Type B pancreatic cell (in vitro differentiated cells): ENCODE measurements around the gene RPS2. TPM values are rescaled to one million over a fixed set of nuclear protein-coding genes. Genes with fewer than 3 reads are reported as not detected.
"Not testable (repeated sequence)": the region's sequence is repeated elsewhere in the genome, so short reads cannot be mapped to it uniquely, and the experiment has no call there.

ENCODE experiments used
- DNase-seq: peaks from one replicate; pipeline ENCODE4 v3.0.0; 2021; ENCODE audit warnings: mixed read lengths; ENCODE audit not compliant: unreplicated experiment; ENCODE audit errors: extremely low spot score
- H3K27ac Mint-ChIP-seq: 2 replicates; pipeline ENCODE4 v1.8.0; 2021; ENCODE audit warnings: mild to moderate bottlenecking, mixed read lengths
- H3K27me3 Mint-ChIP-seq: 2 replicates; pipeline ENCODE4 v1.8.0; 2021; ENCODE audit warnings: mixed read lengths
- H3K36me3 Mint-ChIP-seq: 2 replicates; pipeline ENCODE4 v1.8.0; 2021; ENCODE audit warnings: mixed read lengths
- H3K4me1 Mint-ChIP-seq: one replicate; pipeline ENCODE4 v1.8.0; 2021; ENCODE audit warnings: mixed read lengths; ENCODE audit not compliant: unreplicated experiment
- H3K4me3 Mint-ChIP-seq: 2 replicates; pipeline ENCODE4 v1.8.0; 2021; ENCODE audit warnings: mild to moderate bottlenecking, mixed read lengths
- H3K9me3 Mint-ChIP-seq: 2 replicates; pipeline ENCODE4 v1.8.0; 2021; ENCODE audit warnings: mixed read lengths
- CTCF ChIP-seq: fragments of 200-600 bp; sonication (generic); conservative IDR thresholded peaks from 2 replicates; pipeline ENCODE4 v1.5.0; 2021; ENCODE audit warnings: antibody characterized with exemption, mild to moderate bottlenecking
- total RNA-seq: library from RNA; stranded (reverse); gene quantifications from 2 replicates; pipeline ENCODE4 v1.2.1, GENCODE V29; 2021; ENCODE audit warnings: low replicate concordance

The RPS2 gene
- total RNA-seq, 1 donor from 2014 or later, result 3,035 TPM

- peaks cover 22% of the 10 kb centered on the region for H3K4me1 Mint-ChIP-seq
- no peaks in the 10 kb centered on the region for H3K9me3 Mint-ChIP-seq
- no peak for DNase-seq
- no peaks in the 10 kb centered on the region for H3K27me3 Mint-ChIP-seq
- peak overlapping the region; percentile 94 for H3K4me3 Mint-ChIP-seq
- peak overlapping the region; percentile 96 for H3K27ac Mint-ChIP-seq
- no peak for TF ChIP-seq CTCF
- H3K36me3 Mint-ChIP-seq, result peaks cover 13% of the 10 kb centered on the region
Measured at GRCh38 chr16:1965396-1966001, 873 bp upstream of the RPS2 start.

- peaks cover 26% of the 10 kb centered on the region for H3K4me1 Mint-ChIP-seq
- no peak for DNase-seq
- peak overlapping the region; percentile 94 for H3K4me3 Mint-ChIP-seq
- H3K27ac Mint-ChIP-seq, result peak overlapping the region; percentile 96
- H3K27me3 Mint-ChIP-seq, result no peaks in the 10 kb centered on the region
- H3K36me3 Mint-ChIP-seq, result peaks cover 13% of the 10 kb centered on the region
- no peaks in the 10 kb centered on the region for H3K9me3 Mint-ChIP-seq
- no peak for TF ChIP-seq CTCF
Measured at GRCh38 chr16:1963806-1964505, 670 bp downstream of the RPS2 start.

GRCh38 chr16:1962161-1963153, 2.2 kb downstream of the RPS2 start:
- H3K27me3 Mint-ChIP-seq, DNase-seq, H3K9me3 Mint-ChIP-seq: not testable (repeated sequence)
- H3K36me3 Mint-ChIP-seq, result peaks cover 13% of the 10 kb centered on the region
- H3K4me1 Mint-ChIP-seq, result peaks cover 26% of the 10 kb centered on the region
- H3K4me3 Mint-ChIP-seq, result peak overlapping the region; percentile 94
- H3K27ac Mint-ChIP-seq, result peak overlapping the region; percentile 96

GRCh38 chr16:1961651-1962067, 3.0 kb downstream of the RPS2 start:
- Mint-ChIP-seq H3K9me3 (no peaks in the 10 kb centered on the region), H3K36me3 (peaks cover 13% of the 10 kb centered on the region), H3K27me3 (no peaks in the 10 kb centered on the region), H3K4me1 (peaks cover 26% of the 10 kb centered on the region), H3K27ac (peak overlapping the region; percentile 89), H3K4me3 (peak overlapping the region; percentile 70)
- TF ChIP-seq CTCF, result no peak
- DNase-seq, result no peak

- TF ChIP-seq CTCF, result no peak
- Mint-ChIP-seq H3K27me3 (no peaks in the 10 kb centered on the region), H3K9me3 (no peaks in the 10 kb centered on the region), H3K27ac (peak overlapping the region; percentile 89), H3K4me1 (peaks cover 26% of the 10 kb centered on the region), H3K36me3 (peaks cover 13% of the 10 kb centered on the region), H3K4me3 (peak overlapping the region; percentile 96)
- no peak for DNase-seq
Measured at GRCh38 chr16:1960665-1961630, 3.7 kb downstream of the RPS2 start.
